HepG2 (cell line): Measurements from ENCODE around the gene PGPEP1.

ENCODE experiments used
- EP300 ChIP-seq, 3 experiments: sonication (generic) in 1 of 3; formaldehyde crosslinking in 1 of 3; IDR thresholded peaks; 2 replicates each; pipeline versions ENCODE4 v1.5.1 to v1.6.1; 2011 to 2020; ENCODE audit warnings: low read depth in 2 of 3, low read length in 2 of 3, borderline replicate concordance in 1 of 3, improper control_type of control experiment in 1 of 3, mild to moderate bottlenecking in 1 of 3, missing genetic modification reagents in 1 of 3, moderate library complexity in 1 of 3
- POLR2A ChIP-seq, 2 experiments: IDR thresholded peaks; 2 replicates each; pipeline ENCODE4 v1.6.1; 2011; ENCODE audit warnings: low read depth in 2 of 2, low read length in 2 of 2, mild to moderate bottlenecking in 1 of 2, moderate library complexity in 1 of 2; ENCODE audit not compliant: insufficient read depth in 1 of 2
- RAD21 ChIP-seq: fragments of 450-650 bp; formaldehyde crosslinking; IDR thresholded peaks from 2 replicates; pipeline ENCODE4 v1.5.0; 2020; ENCODE audit warnings: mild to moderate bottlenecking
- ZNF687 ChIP-seq: sonication (generic); formaldehyde crosslinking; IDR thresholded peaks from 2 replicates; pipeline ENCODE4 v1.5.1; 2020; ENCODE audit warnings: mild to moderate bottlenecking, missing genetic modification reagents, moderate library complexity

GRCh38 chr19:18304208-18304457, 36.3 kb upstream of the PGPEP1 start:
- TF ChIP-seq RAD21 (CRISPR knock-in tag) (no peak), POLR2A (IDR thresholded peaks at IDR 0.05; ENCODE audit: insufficient read depth in 1 of 2, low read depth in 2 of 2, low read length in 2 of 2) (no peak), EP300 (IDR thresholded peaks at IDR 0.05; ENCODE audit: low read depth in 2 of 2, low read length in 2 of 2) (no peak), EP300 (CRISPR knock-in tag; IDR thresholded peaks at IDR 0.05; ENCODE audit: borderline replicate concordance) (no peak), ZNF687 (no peak)
